PC-9 (cell line): ENCODE results near the gene TRNT1. TPM values are rescaled to one million over a fixed set of nuclear protein-coding genes. Genes with fewer than 3 reads are reported as not detected.

Experiments used
- BruUV-seq: library from RNA; stranded (reverse); fragments of 400-500 nt; replicated peaks from 2 replicates; lab custom pipeline; 2021; lab: Mats Ljungman, UMichigan
- CTCF ChIA-PET: fragments of 300-600 bp; sonication (Branson Sonifier 250); formaldehyde crosslinking; loops from one replicate; lab custom pipeline; 2022; ENCODE audit warnings: antibody characterized with exemption; lab: Charles Lee
- POLR2A ChIA-PET: fragments of 300-600 bp; sonication (Branson Sonifier 250); formaldehyde crosslinking; loops from one replicate; lab custom pipeline; 2022; ENCODE audit warnings: antibody characterized with exemption; ENCODE audit not compliant: unreplicated experiment; lab: Charles Lee
- DNase-seq, 2 experiments: peaks; one replicate each; pipeline versions ENCODE4 v3.0.0 to v3.0.0-alpha.2; 2015 to 2022; ENCODE audit warnings: mixed read lengths in 1 of 2
- H2AFZ ChIP-seq: fragments of 200-600 bp; sonication (generic); 2 replicates; pipeline ENCODE4 v1.8.1; 2017; ENCODE audit warnings: antibody characterized with exemption
- H3F3A ChIP-seq: fragments of 200-600 bp; sonication (generic); 2 replicates; pipeline ENCODE4 v1.8.1; 2017; ENCODE audit warnings: antibody characterized with exemption, mild to moderate bottlenecking, low read depth; ENCODE audit not compliant: insufficient read depth
- H3K27ac ChIP-seq: fragments of 200-600 bp; sonication (generic); 2 replicates; pipeline ENCODE4 v1.6.1; 2016; ENCODE audit warnings: mixed run types
- H3K27me3 ChIP-seq: fragments of 200-600 bp; sonication (generic); 2 replicates; pipeline ENCODE4 v1.6.1; 2016; ENCODE audit warnings: low read depth, mixed run types; ENCODE audit not compliant: insufficient read depth
- H3K36me3 ChIP-seq: fragments of 200-600 bp; sonication (generic); 2 replicates; pipeline ENCODE4 v1.6.1; 2016; ENCODE audit warnings: low read depth, mixed run types
- H3K4me1 ChIP-seq: fragments of 200-600 bp; sonication (generic); replicated peaks from 2 replicates; pipeline ENCODE4 v1.6.1; 2016; ENCODE audit warnings: mixed run types; ENCODE audit not compliant: insufficient read depth
- H3K4me2 ChIP-seq: fragments of 200-600 bp; sonication (generic); 2 replicates; pipeline ENCODE4 v1.6.1; 2017; ENCODE audit warnings: mixed run types
- H3K4me3 ChIP-seq: fragments of 200-600 bp; sonication (generic); 2 replicates; pipeline ENCODE4 v1.6.1; 2016; ENCODE audit warnings: mixed run types
- H3K79me2 ChIP-seq: fragments of 200-600 bp; sonication (generic); 2 replicates; pipeline ENCODE4 v1.6.1; 2017; ENCODE audit warnings: low read depth, mixed run types
- H3K9me2 ChIP-seq: fragments of 200-600 bp; sonication (generic); 2 replicates; pipeline ENCODE4 v1.8.1; 2017; ENCODE audit warnings: mild to moderate bottlenecking; ENCODE audit not compliant: insufficient read depth
- H3K9me3 ChIP-seq: fragments of 200-600 bp; sonication (generic); 2 replicates; pipeline ENCODE4 v1.8.1; 2016; ENCODE audit warnings: low read depth; ENCODE audit not compliant: insufficient read depth
- H4K20me1 ChIP-seq: fragments of 200-600 bp; sonication (generic); 2 replicates; pipeline ENCODE4 v1.8.1; 2017; ENCODE audit not compliant: insufficient read depth
- CTCF ChIP-seq: fragments of 200-600 bp; sonication (generic); conservative IDR thresholded peaks from 2 replicates; pipeline ENCODE4 v1.6.1; 2017; ENCODE audit warnings: mixed run types, antibody characterized with exemption, mild to moderate bottlenecking, moderate library complexity
- EZH2 ChIP-seq: fragments of 200-600 bp; sonication (generic); IDR thresholded peaks from 2 replicates; pipeline ENCODE4 v1.8.0; 2017; ENCODE audit warnings: antibody characterized with exemption, low read depth
- intact Hi-C: fragments of 100-400 bp; cut with micrococcal nuclease; formaldehyde crosslinking; loops from one replicate; pipeline ENCODE4 v1.10.0; 2022; ENCODE audit not compliant: unreplicated experiment
- total RNA-seq: library from RNA; stranded (reverse); gene quantifications from 2 replicates; pipeline ENCODE4 v1.2.3, GENCODE V29; 2021

TRNT1 gene
- total RNA-seq, 1 experiment from 2014 or later, result 22.5 TPM

DNA sequence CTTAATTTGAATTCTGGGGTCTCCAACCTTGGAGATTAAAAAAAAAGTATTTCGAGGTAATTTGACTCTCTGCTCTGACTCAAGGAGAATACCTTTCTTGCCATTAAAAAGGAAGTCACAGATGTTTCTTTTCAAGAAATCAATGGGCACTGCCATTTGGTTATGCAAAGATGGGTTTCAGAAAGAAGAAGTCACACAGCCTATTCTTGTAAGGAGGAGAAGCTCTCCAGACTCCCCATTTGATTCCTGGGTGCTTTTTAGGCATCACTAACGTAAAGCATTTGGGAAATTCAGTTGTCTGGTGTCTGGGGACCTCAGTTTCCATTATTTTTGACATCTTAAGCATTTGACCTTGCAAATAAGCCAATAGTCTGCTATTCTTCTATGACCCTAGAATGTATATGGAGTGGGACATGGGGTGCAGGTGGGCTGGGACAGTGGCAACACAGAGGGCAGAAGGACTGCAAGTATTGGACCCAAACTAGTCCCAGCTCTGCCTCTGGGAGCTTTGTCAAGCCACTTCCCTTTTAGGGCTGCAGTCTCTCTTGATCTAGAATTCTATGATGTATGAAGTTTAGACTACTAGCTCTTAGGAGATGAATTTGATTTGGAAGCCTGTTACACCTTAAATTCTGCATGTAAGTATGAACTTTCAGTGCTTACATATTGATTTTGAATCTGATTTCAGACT, 44.4 kb upstream of the TRNT1 start:
- TF ChIP-seq EZH2, result no peak
- no peak for TF ChIP-seq CTCF
- H3K4me1 ChIP-seq, result no peaks in the 10 kb centered on the region
- no peaks in the 10 kb centered on the region for H3K9me3 ChIP-seq
- no peak overlapping the region for H3K27ac ChIP-seq
- ChIA-PET POLR2A (no interaction called here), CTCF (no interaction called here)
- H3F3A ChIP-seq, result no peaks in the 10 kb centered on the region
- no peaks in the 10 kb centered on the region for H3K79me2 ChIP-seq
- no TSS peak for BruUV-seq
- H3K36me3 ChIP-seq, result no peaks in the 10 kb centered on the region
- no peak overlapping the region for H2AFZ ChIP-seq
- no peaks in the 10 kb centered on the region for H4K20me1 ChIP-seq
- intact Hi-C loops, result no loop called here
- no peak for DNase-seq
- no peak overlapping the region for H3K4me2 ChIP-seq
- H3K9me2 ChIP-seq, result no peaks in the 10 kb centered on the region
- peaks cover 17% of the 10 kb centered on the region; the same call in 1 of the 2 replicates for H3K27me3 ChIP-seq
- H3K4me3 ChIP-seq, result no peak overlapping the region

DNA sequence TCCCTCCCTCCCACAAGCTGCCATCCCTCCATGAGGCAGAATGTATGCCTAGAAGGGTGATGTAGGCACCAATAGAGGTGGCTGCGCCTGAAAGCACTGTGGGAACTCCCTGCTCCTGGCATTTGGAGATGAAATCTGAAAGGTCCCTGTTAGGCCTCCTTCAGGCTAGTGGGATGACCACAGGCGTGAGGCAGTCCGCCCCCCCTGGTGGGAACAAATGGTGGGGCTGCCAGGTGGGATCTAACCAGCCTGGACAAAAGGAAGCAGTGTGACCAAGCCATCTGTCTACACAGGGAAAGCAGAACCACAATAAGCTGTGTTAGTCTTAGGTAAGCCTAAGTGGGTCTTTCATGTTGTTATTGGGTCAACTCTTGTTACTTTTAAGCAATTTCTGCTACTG, 41.9 kb upstream of the TRNT1 start:
- no peaks in the 10 kb centered on the region for H3K36me3 ChIP-seq
- H3K4me2 ChIP-seq, result no peak overlapping the region
- BruUV-seq, result no TSS peak
- ChIA-PET CTCF (no interaction called here), POLR2A (no interaction called here)
- H3K4me3 ChIP-seq, result no peak overlapping the region
- no peaks in the 10 kb centered on the region for H3F3A ChIP-seq
- no peak overlapping the region for H2AFZ ChIP-seq
- peaks cover 10% of the 10 kb centered on the region; the same call in 1 of the 2 replicates for H3K27me3 ChIP-seq
- no peak for DNase-seq
- no peak for TF ChIP-seq CTCF
- TF ChIP-seq EZH2, result no peak
- H3K4me1 ChIP-seq, result no peaks in the 10 kb centered on the region
- no peak overlapping the region for H3K27ac ChIP-seq
- intact Hi-C loops, result no loop called here
- H3K79me2 ChIP-seq, result no peaks in the 10 kb centered on the region
- H3K9me3 ChIP-seq, result no peaks in the 10 kb centered on the region
- no peaks in the 10 kb centered on the region for H3K9me2 ChIP-seq
- H4K20me1 ChIP-seq, result no peaks in the 10 kb centered on the region

DNA sequence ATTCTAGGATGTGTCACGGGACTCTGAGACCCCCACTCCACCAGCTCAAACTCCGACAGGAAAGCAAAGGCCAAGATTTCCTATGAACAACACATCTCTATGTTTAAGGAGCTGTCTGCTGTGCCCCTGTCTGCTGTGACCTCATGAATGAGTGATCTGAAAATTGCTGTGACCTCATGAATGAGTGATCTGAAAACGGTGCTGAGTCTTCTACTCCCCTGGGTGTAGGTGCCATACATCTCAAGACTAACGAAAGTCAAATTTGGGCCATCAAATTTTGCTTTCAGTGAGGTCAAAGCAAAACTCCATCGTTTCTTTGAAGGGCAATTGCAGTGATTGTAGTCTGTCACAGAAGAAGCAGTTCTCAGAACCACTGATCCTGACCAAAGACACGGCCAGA, 41.0 kb upstream of the TRNT1 start:
- ChIA-PET POLR2A (no interaction called here), CTCF (no interaction called here)
- Histone ChIP-seq H3K9me2 (no peaks in the 10 kb centered on the region), H3F3A (no peaks in the 10 kb centered on the region), H3K9me3 (no peaks in the 10 kb centered on the region), H3K4me3 (no peak overlapping the region), H2AFZ (no peak overlapping the region), H3K27me3 (peaks cover 3% of the 10 kb centered on the region; the same call in 1 of the 2 replicates), H3K79me2 (no peaks in the 10 kb centered on the region), H3K36me3 (no peaks in the 10 kb centered on the region), H3K4me1 (no peaks in the 10 kb centered on the region), H4K20me1 (no peaks in the 10 kb centered on the region), H3K4me2 (no peak overlapping the region), H3K27ac (no peak overlapping the region)
- BruUV-seq, result no TSS peak
- TF ChIP-seq EZH2, result no peak
- TF ChIP-seq CTCF, result no peak
- no peak for DNase-seq
- intact Hi-C loops, result no loop called here
